CD4-positive, alpha-beta T cell (primary cell): ENCODE measurements around the gene MLKL. TPM values are rescaled to one million over a fixed set of nuclear protein-coding genes. Genes with fewer than 3 reads are reported as not detected.
A peak's percentile ranks its signal among the peaks of the same experiment; 100 is the strongest.

Experiments
- ATAC-seq: fragments of 200-7000 bp; cut with Tn5 transposase; one replicate; pipeline ENCODE4 v1.10.0; 2022; ENCODE audit warnings: mild to moderate bottlenecking; ENCODE audit not compliant: poor library complexity
- CTCF ChIA-PET: fragments of 350-600 bp; sonication (Branson Sonifier 250); formaldehyde crosslinking; loops from one replicate; lab custom pipeline; 2021; ENCODE audit warnings: antibody characterized with exemption, inconsistent platforms; lab: Charles Lee
- POLR2A ChIA-PET: fragments of 350-600 bp; sonication (Branson Sonifier 250); formaldehyde crosslinking; loops from one replicate; lab custom pipeline; 2021; ENCODE audit warnings: antibody characterized with exemption, inconsistent platforms; lab: Charles Lee
- DNase-seq, 14 experiments: peaks; one replicate each; pipeline ENCODE4 v3.0.0-alpha.2; 2013 to 2020; ENCODE audit warnings: mixed read lengths in 2 of 14
- H3K27ac ChIP-seq, 2 donors: one replicate each; pipeline versions ENCODE4 v1.5.1 to v1.7.0; 2013; ENCODE audit warnings: low read length in 2 of 2, low read depth in 1 of 2, mild to moderate bottlenecking in 1 of 2
- H3K27me3 ChIP-seq, 2 experiments: 1 replicate in 1 of 2; 2 replicates in 1 of 2; pipeline versions ENCODE4 v1.6.1 to v1.7.0; 2013; ENCODE audit warnings: low read length in 2 of 2, control low read depth in 1 of 2, mild to moderate bottlenecking in 1 of 2, moderate library complexity in 1 of 2; ENCODE audit not compliant: insufficient read depth in 2 of 2, control insufficient read depth in 1 of 2
- H3K36me3 ChIP-seq: one replicate; pipeline ENCODE4 v1.6.1; 2013; ENCODE audit warnings: low read length, control low read depth; ENCODE audit not compliant: insufficient read depth
- H3K4me1 ChIP-seq: one replicate; pipeline ENCODE4 v1.6.1; 2013; ENCODE audit warnings: low read length, control low read depth; ENCODE audit not compliant: insufficient read depth
- H3K4me3 ChIP-seq: one replicate; pipeline ENCODE4 v1.5.1; 2013; ENCODE audit warnings: mild to moderate bottlenecking, low read length, moderate library complexity
- H3K9me3 ChIP-seq, 2 experiments: 1 replicate in 1 of 2; 2 replicates in 1 of 2; pipeline versions ENCODE4 v1.6.1 to v1.7.0; 2013; ENCODE audit warnings: low read length in 2 of 2, mild to moderate bottlenecking in 2 of 2, control low read depth in 1 of 2, moderate library complexity in 1 of 2; ENCODE audit not compliant: control insufficient read depth in 1 of 2, insufficient read depth in 1 of 2
- H3K27ac Mint-ChIP-seq: one replicate; pipeline ENCODE4 v1.8.0; 2020; ENCODE audit warnings: mixed read lengths
- H3K27me3 Mint-ChIP-seq: one replicate; pipeline ENCODE4 v1.8.0; 2021; ENCODE audit warnings: mixed read lengths
- H3K36me3 Mint-ChIP-seq: one replicate; pipeline ENCODE4 v1.8.0; 2021; ENCODE audit warnings: low read depth, mixed read lengths
- H3K4me1 Mint-ChIP-seq: one replicate; pipeline ENCODE4 v1.8.0; 2021; ENCODE audit warnings: low read depth, mixed read lengths
- H3K4me3 Mint-ChIP-seq: one replicate; pipeline ENCODE4 v1.8.0; 2020; ENCODE audit warnings: mild to moderate bottlenecking, mixed read lengths
- H3K9me3 Mint-ChIP-seq: one replicate; pipeline ENCODE4 v1.8.0; 2020; ENCODE audit warnings: mixed read lengths
- intact Hi-C, 2 experiments: fragments of 100-400 bp; cut with DNase I in 1 of 2; cut with micrococcal nuclease in 1 of 2; formaldehyde crosslinking; loops; one replicate each; pipeline versions ENCODE4 v1.15.1 to v1.9.0; 2023 to 2025; cut with DNase I, micrococcal nuclease
- polyA plus RNA-seq, 2 donors: library from polyadenylated mRNA; unstranded; fragments of 120-200 nt; gene quantifications; one replicate each; pipeline ENCODE4 v1.2.1, GENCODE V29; 2013
- total RNA-seq, 174 experiments: library from RNA in 2 of 174; stranded (reverse) in 2 of 174; gene quantifications; one replicate each; pipeline ENCODE4 v1.2.3 and lab custom pipeline; 2021 to 2026
- TF ChIP-seq, protein P1 (sequence below): fragments of 200-600 bp; IDR thresholded peaks from one replicate; pipeline ENCODE4 v1.8.0; 2022; ENCODE audit warnings: antibody characterized with exemption, mild to moderate bottlenecking

The MLKL gene
- 10 to 100 TPM; 29.1 to 30.0 TPM for total RNA-seq
- polyA plus RNA-seq (2013, experiment 1 of 2) = 23.5 TPM
- 42.1 TPM for polyA plus RNA-seq (2013, experiment 2 of 2)
- total RNA-seq (lab: John Stamatoyannopoulos, UW) = 13.4 to 87.4 (median 42.8) reads per million in 172 experiments

DNA sequence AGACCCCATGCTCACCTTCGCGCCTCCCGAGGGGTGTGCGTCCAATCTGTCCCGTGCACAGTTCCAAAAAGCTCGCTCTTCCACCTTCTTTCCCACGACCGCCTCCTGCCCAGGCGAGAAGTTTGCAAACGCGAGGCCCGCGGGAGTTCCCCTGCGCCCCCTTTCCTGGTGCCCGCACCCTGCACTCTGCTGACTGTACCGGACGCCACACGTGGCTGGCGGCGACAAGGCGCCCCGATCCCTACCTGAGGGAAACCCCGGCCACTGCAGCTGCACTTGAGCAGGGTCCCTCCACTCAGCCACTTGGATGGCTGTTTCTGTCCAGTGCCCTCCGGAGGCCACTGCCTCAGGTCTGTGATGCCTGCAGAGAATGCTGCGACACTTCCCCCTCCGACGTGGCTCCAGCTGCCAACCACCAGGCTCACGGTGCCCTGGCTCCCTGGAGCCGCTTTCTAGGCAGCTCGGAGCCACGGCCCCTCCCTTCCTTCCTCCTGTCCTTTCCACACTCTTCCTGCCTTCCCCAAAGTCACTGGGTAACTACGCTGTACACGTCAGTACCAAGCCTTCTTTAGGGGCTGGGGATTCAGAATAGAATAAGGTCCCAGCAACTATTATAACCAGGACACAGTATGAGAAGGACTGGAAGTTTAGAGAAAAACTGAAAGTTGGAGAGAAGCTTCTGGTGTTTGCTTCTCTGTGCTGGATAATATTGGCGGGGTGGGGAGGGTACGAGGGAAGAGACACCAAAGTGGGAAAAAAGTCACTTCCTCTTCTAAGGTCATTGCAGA, at the start of gene MLKL:
TSS of gene MLKL (minus strand) at position 425 of the 788 bp plus-strand sequence. CDS start 5,105 bp downstream, outside the sequence.
- intact Hi-C loops = loop anchor here (5.0 to 10.0 kb wide), 2 partner anchors 33 to 284 kb away; partner anchors contain the start of genes RFWD3 (in 2 of the 2) and WDR59 (in 2 of the 2)
- peak; percentile 67 for ATAC-seq
- ChIA-PET POLR2A (interaction anchor here (0.6 to 2.9 kb wide), 9 partner anchors 11 to 733 kb away, joined by 3 to 34 read pairs (median 3); partner anchors contain the start of genes CFDP1, GLG1, RFWD3 and WDR59), CTCF (interaction anchor here (0.8 to 2.6 kb wide), 6 partner anchors 9 to 817 kb away, joined by 3 to 9 read pairs (median 5); partner anchors contain the start of gene RFWD3)
- no peaks in the 10 kb centered on the region for H3K9me3 ChIP-seq
- H3K36me3 ChIP-seq = peaks cover 8% of the 10 kb centered on the region
- peaks cover 42% of the 10 kb centered on the region for H3K4me1 ChIP-seq
- Mint-ChIP-seq H3K27me3 (no peaks in the 10 kb centered on the region), H3K36me3 (peaks cover 20% of the 10 kb centered on the region), H3K4me1 (peaks cover 62% of the 10 kb centered on the region), H3K4me3 (peak within 1 kb of the TSS; percentile 99), H3K9me3 (no peaks in the 10 kb centered on the region), H3K27ac (peak within 1 kb of the TSS; percentile 87)
- peak within 1 kb of the TSS; percentile 99 for H3K4me3 ChIP-seq
- H3K27ac ChIP-seq = peak within 1 kb of the TSS; percentile 71 to 83
- TF ChIP-seq, protein P1, sequence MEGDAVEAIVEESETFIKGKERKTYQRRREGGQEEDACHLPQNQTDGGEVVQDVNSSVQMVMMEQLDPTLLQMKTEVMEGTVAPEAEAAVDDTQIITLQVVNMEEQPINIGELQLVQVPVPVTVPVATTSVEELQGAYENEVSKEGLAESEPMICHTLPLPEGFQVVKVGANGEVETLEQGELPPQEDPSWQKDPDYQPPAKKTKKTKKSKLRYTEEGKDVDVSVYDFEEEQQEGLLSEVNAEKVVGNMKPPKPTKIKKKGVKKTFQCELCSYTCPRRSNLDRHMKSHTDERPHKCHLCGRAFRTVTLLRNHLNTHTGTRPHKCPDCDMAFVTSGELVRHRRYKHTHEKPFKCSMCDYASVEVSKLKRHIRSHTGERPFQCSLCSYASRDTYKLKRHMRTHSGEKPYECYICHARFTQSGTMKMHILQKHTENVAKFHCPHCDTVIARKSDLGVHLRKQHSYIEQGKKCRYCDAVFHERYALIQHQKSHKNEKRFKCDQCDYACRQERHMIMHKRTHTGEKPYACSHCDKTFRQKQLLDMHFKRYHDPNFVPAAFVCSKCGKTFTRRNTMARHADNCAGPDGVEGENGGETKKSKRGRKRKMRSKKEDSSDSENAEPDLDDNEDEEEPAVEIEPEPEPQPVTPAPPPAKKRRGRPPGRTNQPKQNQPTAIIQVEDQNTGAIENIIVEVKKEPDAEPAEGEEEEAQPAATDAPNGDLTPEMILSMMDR = no peak
- DNase-seq = peak; percentile 27 to 80 (median 48)
- no peaks in the 10 kb centered on the region for H3K27me3 ChIP-seq

DNA sequence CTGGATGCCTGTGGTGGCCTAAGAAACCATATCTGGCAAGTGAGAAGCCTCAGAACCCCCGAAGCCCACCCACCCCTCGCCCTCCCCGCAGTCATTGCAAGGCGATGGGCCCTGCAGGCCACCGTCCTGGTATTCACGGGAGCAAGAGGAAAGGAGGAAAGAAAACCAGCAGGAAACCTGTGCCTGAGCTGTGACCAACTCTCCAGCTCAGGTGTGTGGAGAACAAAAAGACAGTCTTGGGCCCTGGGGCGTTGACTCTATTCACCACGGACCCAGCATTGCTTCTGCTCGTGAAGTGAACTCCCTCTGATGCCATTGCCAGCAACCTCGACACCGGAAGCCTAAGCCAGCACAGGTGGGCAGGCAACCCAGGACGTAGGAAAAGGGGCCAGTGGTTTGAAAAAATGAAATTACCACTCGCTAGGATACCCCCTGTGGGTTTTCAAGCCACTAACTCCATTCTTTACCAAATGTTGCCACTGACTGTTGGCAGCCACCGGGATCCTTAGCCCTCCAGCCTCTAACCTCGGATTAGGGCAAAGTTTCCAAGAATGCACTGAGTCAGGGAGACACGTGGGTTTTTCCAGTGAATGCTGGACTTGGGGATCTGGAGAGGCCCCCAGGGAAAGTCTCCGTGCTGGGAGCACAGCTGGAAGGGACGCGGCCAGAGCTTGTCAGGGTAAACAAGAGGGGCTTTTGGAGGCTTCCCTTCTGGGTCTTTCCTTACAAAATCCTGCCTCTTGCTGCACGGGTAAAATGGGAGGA, 48.8 kb upstream of the MLKL start:
- Histone ChIP-seq H3K36me3 (no peaks in the 10 kb centered on the region), H3K27ac (no peak overlapping the region), H3K4me3 (no peak overlapping the region), H3K27me3 (no peaks in the 10 kb centered on the region), H3K9me3 (no peaks in the 10 kb centered on the region), H3K4me1 (no peaks in the 10 kb centered on the region)
- Mint-ChIP-seq H3K36me3 (no peaks in the 10 kb centered on the region), H3K4me1 (no peaks in the 10 kb centered on the region), H3K27ac (no peak overlapping the region), H3K4me3 (no peak overlapping the region), H3K27me3 (no peaks in the 10 kb centered on the region), H3K9me3 (no peaks in the 10 kb centered on the region)
- POLR2A ChIA-PET = no interaction called here
- TF ChIP-seq, protein P1 = no peak
- intact Hi-C loops = no loop called here
- DNase-seq (no peak), ATAC-seq (no peak)
- CTCF ChIA-PET = no interaction called here

DNA sequence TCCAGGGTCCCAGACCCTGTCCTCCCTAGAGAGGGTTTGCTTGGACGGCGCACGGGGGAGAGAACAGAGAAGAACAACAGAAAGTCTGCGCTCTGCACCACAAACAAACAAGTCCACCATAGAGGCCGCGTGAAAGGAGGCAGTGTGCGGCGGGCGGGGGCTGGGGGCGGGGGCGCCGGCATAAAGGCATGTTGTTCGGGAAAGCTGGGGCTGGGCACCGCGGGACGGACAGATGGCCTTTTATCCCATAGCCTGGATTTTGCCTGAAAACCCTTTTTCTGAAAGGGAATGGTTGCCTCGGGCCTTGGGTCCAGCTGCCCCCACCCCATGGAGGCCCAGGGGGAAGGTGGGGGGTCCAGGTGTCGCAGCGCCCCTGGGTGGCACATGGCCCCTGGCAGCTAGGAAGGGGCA, 48.0 kb upstream of the MLKL start:
- H3K4me1 ChIP-seq = no peaks in the 10 kb centered on the region
- H3K36me3 ChIP-seq = no peaks in the 10 kb centered on the region
- H3K27me3 ChIP-seq = no peaks in the 10 kb centered on the region
- H3K27me3 Mint-ChIP-seq = no peaks in the 10 kb centered on the region
- H3K4me1 Mint-ChIP-seq = no peaks in the 10 kb centered on the region
- H3K27ac ChIP-seq = no peak overlapping the region
- no peaks in the 10 kb centered on the region for H3K36me3 Mint-ChIP-seq
- ChIA-PET CTCF (no interaction called here), POLR2A (no interaction called here)
- no peak overlapping the region for H3K27ac Mint-ChIP-seq
- DNase-seq (no peak), ATAC-seq (no peak)
- H3K9me3 Mint-ChIP-seq = no peaks in the 10 kb centered on the region
- no peaks in the 10 kb centered on the region for H3K9me3 ChIP-seq
- intact Hi-C loops = no loop called here
- TF ChIP-seq, protein P1 = no peak
- no peak overlapping the region for H3K4me3 ChIP-seq
- no peak overlapping the region for H3K4me3 Mint-ChIP-seq
